Right lobe of liver (tissue), 6 donors: ENCODE results near the gene COL1A2. TPM values are rescaled to one million over a fixed set of nuclear protein-coding genes. Genes with fewer than 3 reads are reported as not detected.

Experiments used
- ATAC-seq, 4 donors: fragments of 200-7000 bp; cut with Tn5 transposase; one replicate each; pipeline ENCODE4 v1.9.1; 2020; ENCODE audit warnings: mild to moderate bottlenecking in 4 of 4, moderate library complexity in 4 of 4
- DNase-seq, 3 donors: peaks; one replicate each; pipeline ENCODE4 v3.0.0-alpha.2; 2020
- H3K27ac ChIP-seq, 3 donors: fragments of 200-600 bp; one replicate each; pipeline ENCODE4 v1.8.0; 2022
- H3K27me3 ChIP-seq, 2 donors: fragments of 200-600 bp; one replicate each; pipeline ENCODE4 v1.8.0; 2022
- H3K36me3 ChIP-seq, 4 donors: fragments of 200-600 bp; sonication (generic) in 1 of 4; one replicate each; pipeline versions ENCODE4 v1.5.1 to v1.8.0; 2017 to 2022; ENCODE audit warnings: control low read depth in 1 of 4
- H3K4me1 ChIP-seq, 4 donors: fragments of 200-600 bp; sonication (generic) in 1 of 4; one replicate each; pipeline versions ENCODE4 v1.5.1 to v1.8.0; 2017 to 2022; ENCODE audit warnings: control low read depth in 1 of 4
- H3K4me3 ChIP-seq, 3 donors: fragments of 200-600 bp; one replicate each; pipeline ENCODE4 v1.8.0; 2022
- H3K9me3 ChIP-seq, 4 donors: fragments of 200-600 bp; sonication (generic) in 1 of 4; one replicate each; pipeline versions ENCODE4 v1.5.1 to v1.8.0; 2017 to 2022; ENCODE audit warnings: control low read depth in 1 of 4
- CTCF ChIP-seq, 4 donors: fragments of 200-600 bp in 3 of 4; fragments of 450-650 bp in 1 of 4; IDR thresholded peaks; one replicate each; pipeline versions ENCODE4 v1.5.1 to v1.8.0; 2016 to 2022; ENCODE audit warnings: antibody characterized with exemption in 4 of 4, mild to moderate bottlenecking in 2 of 4
- POLR2A ChIP-seq: fragments of 450-650 bp; IDR thresholded peaks from one replicate; pipeline ENCODE4 v1.6.1; 2017; ENCODE audit warnings: antibody characterized with exemption, mild to moderate bottlenecking
- WGBS: methylation state at CpG from one replicate; pipeline ENCODE4 v1.1.6; 2018; ENCODE audit warnings: low coverage, low lambda C conversion rate; ENCODE audit not compliant: insufficient coverage; ENCODE audit errors: missing lambda C conversion rate; 5-methylcytosine and 5-hydroxymethylcytosine counted together
- intact Hi-C, 2 donors: fragments of 100-400 bp; cut with DNase I; formaldehyde crosslinking; loops; one replicate each; pipeline versions ENCODE4 v1.11.2 to v1.14.1; 2022
- total RNA-seq, 6 experiments: library from RNA; depleted of rRNA in 2 of 6; stranded (reverse); fragments of >200 nt in 2 of 6; fragmentation: NEBNext Ultra II Directional in 3 of 6; extraction: Animal tissue kit (Norgen Biotek cat#: 25700) in 3 of 6; gene quantifications; one replicate each; pipeline versions ENCODE4 v1.1.0 to v1.2.4, GENCODE V29; 2016 to 2023
- donor health status: DM: no; HTN: yes; CAD: no.
- donor health status: DM: no; HTN: no; CAD: no.
- donor health status: DM: no; HTN: no; CAD: no.
- donor health status: DM: no; HTN: yes; CAD: no.
- donor health status: DM: no; HTN: yes; CAD: no.

COL1A2 gene
- total RNA-seq, 6 experiments from 2014 or later, result 5.6 to 49.8 (median 18.4) TPM

GRCh38 chr7:94382746-94383145, 11.9 kb upstream of the COL1A2 start:
- Histone ChIP-seq H3K36me3 (no peaks in the 10 kb centered on the region), H3K27me3 (no peaks in the 10 kb centered on the region), H3K4me3 (no peak overlapping the region), H3K9me3 (no peaks in the 10 kb centered on the region), H3K27ac (no peak overlapping the region), H3K4me1 (no peaks in the 10 kb centered on the region)
- no peak for TF ChIP-seq CTCF (IDR thresholded peaks at IDR 0.05)
- no peak for TF ChIP-seq POLR2A
- ATAC-seq (no peak), DNase-seq (no peak)
- intact Hi-C loops, result no loop called here
- WGBS, result 65% methylated on average over 1 of the region's 1 CpG

- 75% methylated on average over 4 of the region's 4 CpGs for WGBS
- no peak for DNase-seq
- intact Hi-C loops, result no loop called here
Measured at GRCh38 chr7:94384315-94384714, 10.4 kb upstream of the COL1A2 start.

GRCh38 chr7:94386416-94386815, 8.3 kb upstream of the COL1A2 start:
- no peak overlapping the region for H3K27ac ChIP-seq
- intact Hi-C loops, result no loop called here

More at GRCh38 chr7:94384315-94384714, 10.4 kb upstream of the COL1A2 start:
- Histone ChIP-seq H3K36me3 (no peaks in the 10 kb centered on the region), H3K9me3 (no peaks in the 10 kb centered on the region), H3K4me1 (no peaks in the 10 kb centered on the region), H3K27ac (no peak overlapping the region), H3K4me3 (no peak overlapping the region), H3K27me3 (no peaks in the 10 kb centered on the region)
- no peak for TF ChIP-seq POLR2A
- no peak for ATAC-seq

GRCh38 chr7:94388540-94388939, 6.2 kb upstream of the COL1A2 start:
- no peak overlapping the region for H3K27ac ChIP-seq
- H3K9me3 ChIP-seq, result no peaks in the 10 kb centered on the region
- intact Hi-C loops, result no loop called here
- DNase-seq, result no peak
- no peaks in the 10 kb centered on the region for H3K4me1 ChIP-seq
- 93% methylated on average over 1 of the region's 1 CpG for WGBS
- H3K27me3 ChIP-seq, result no peaks in the 10 kb centered on the region
- no peak for TF ChIP-seq POLR2A
- no peak for TF ChIP-seq CTCF (IDR thresholded peaks at IDR 0.05)
- no peaks in the 10 kb centered on the region for H3K36me3 ChIP-seq
- no peak for ATAC-seq
- no peak overlapping the region for H3K4me3 ChIP-seq

More at GRCh38 chr7:94386416-94386815, 8.3 kb upstream of the COL1A2 start:
- Histone ChIP-seq H3K4me1 (no peaks in the 10 kb centered on the region), H3K36me3 (no peaks in the 10 kb centered on the region), H3K27me3 (no peaks in the 10 kb centered on the region), H3K4me3 (no peak overlapping the region), H3K9me3 (no peaks in the 10 kb centered on the region)
- no peak for DNase-seq
- TF ChIP-seq POLR2A, result no peak
- TF ChIP-seq CTCF (IDR thresholded peaks at IDR 0.05), result no peak
- no peak for ATAC-seq
- 55% methylated on average over 1 of the region's 2 CpGs for WGBS

GRCh38 chr7:94389381-94389780, 5.3 kb upstream of the COL1A2 start:
- Histone ChIP-seq H3K4me1 (no peaks in the 10 kb centered on the region), H3K27me3 (no peaks in the 10 kb centered on the region), H3K27ac (no peak overlapping the region), H3K9me3 (no peaks in the 10 kb centered on the region), H3K36me3 (no peaks in the 10 kb centered on the region), H3K4me3 (no peak overlapping the region)
- WGBS, result no CpG with 5 or more reads among the region's 1 CpG
- TF ChIP-seq POLR2A, result no peak
- no peak for TF ChIP-seq CTCF (IDR thresholded peaks at IDR 0.05)
- DNase-seq (no peak), ATAC-seq (no peak)
- intact Hi-C loops, result no loop called here
